AG04449 (cell line): ENCODE measurements around the gene LTB4R2.

Experiments
- CTCF ChIA-PET: fragments of 350-600 bp; formaldehyde crosslinking; extraction: SDS; loops from one replicate; lab custom pipeline; 2021; ENCODE audit warnings: antibody characterized with exemption; lab: Yijun Ruan, JAX
- POLR2A ChIA-PET: fragments of 400-600, 350-600 bp; formaldehyde crosslinking; extraction: SDS; loops from one replicate; lab custom pipeline; 2020; ENCODE audit warnings: antibody characterized with exemption, inconsistent platforms; lab: Yijun Ruan, JAX
- DNase-seq: peaks from one replicate; pipeline ENCODE4 v3.0.0-alpha.2; 2010; ENCODE audit warnings: low read depth, low spot score
- H3K4me3 ChIP-seq: 2 replicates; pipeline ENCODE4 v1.5.1; 2011; ENCODE audit warnings: low read depth, mild to moderate bottlenecking, control low read depth, low read length
- TF ChIP-seq, protein P1 (sequence below): IDR thresholded peaks from one replicate; pipeline ENCODE4 v1.5.1; 2011; ENCODE audit warnings: mild to moderate bottlenecking, moderate library complexity, low read length, control low read depth, inconsistent platforms; ENCODE audit not compliant: insufficient read depth; ENCODE audit errors: missing control alignments

The LTB4R2 gene

DNA sequence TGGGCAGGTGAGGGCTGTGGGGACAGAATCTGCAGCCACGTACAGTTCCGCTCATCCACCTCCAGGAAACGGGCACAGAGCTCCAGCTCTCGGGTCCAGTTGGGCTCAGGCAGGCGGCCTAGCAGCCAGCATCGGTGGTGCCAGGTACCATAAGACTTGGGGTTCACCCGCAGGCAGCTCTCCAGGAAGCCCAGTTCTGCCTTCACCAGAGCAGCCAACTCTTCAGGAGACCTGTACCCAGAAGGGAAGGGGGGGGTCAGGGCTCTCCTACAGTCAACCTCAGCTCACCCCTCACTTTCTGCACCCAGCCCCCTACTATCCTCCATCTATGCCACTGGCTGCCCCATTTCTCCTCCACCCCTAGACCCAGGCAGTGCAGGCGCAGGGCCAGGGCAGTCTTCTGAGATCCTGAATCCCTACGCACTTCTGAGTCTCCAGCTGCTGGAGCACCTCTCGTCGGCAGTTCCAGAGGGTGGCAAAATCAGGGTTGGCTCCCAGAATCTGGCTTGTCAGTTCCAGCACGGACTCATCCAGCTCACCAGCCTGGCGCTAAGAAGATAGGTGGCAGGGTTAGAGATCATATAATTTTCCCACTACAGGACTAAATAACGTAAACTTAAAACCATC, 39.9 kb upstream of the LTB4R2 start:
- POLR2A ChIA-PET: interaction anchor here (1.5 to 2.2 kb wide), 4 partner anchors 28 to 81 kb away, joined by 4 to 27 read pairs (median 6); partner anchors contain the start of genes CHMP4A, IPO4 and TINF2
- CTCF ChIA-PET: interaction anchor here (1.0 to 6.1 kb wide), 10 partner anchors 10 to 113 kb away, joined by 3 to 57 read pairs (median 14); partner anchors contain the start of genes CHMP4A, CIDEB, DHRS1 and MDP1
- DNase-seq: no peak
- H3K4me3 ChIP-seq: no peak overlapping the region
- TF ChIP-seq, protein P1, sequence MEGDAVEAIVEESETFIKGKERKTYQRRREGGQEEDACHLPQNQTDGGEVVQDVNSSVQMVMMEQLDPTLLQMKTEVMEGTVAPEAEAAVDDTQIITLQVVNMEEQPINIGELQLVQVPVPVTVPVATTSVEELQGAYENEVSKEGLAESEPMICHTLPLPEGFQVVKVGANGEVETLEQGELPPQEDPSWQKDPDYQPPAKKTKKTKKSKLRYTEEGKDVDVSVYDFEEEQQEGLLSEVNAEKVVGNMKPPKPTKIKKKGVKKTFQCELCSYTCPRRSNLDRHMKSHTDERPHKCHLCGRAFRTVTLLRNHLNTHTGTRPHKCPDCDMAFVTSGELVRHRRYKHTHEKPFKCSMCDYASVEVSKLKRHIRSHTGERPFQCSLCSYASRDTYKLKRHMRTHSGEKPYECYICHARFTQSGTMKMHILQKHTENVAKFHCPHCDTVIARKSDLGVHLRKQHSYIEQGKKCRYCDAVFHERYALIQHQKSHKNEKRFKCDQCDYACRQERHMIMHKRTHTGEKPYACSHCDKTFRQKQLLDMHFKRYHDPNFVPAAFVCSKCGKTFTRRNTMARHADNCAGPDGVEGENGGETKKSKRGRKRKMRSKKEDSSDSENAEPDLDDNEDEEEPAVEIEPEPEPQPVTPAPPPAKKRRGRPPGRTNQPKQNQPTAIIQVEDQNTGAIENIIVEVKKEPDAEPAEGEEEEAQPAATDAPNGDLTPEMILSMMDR: no peak

DNA sequence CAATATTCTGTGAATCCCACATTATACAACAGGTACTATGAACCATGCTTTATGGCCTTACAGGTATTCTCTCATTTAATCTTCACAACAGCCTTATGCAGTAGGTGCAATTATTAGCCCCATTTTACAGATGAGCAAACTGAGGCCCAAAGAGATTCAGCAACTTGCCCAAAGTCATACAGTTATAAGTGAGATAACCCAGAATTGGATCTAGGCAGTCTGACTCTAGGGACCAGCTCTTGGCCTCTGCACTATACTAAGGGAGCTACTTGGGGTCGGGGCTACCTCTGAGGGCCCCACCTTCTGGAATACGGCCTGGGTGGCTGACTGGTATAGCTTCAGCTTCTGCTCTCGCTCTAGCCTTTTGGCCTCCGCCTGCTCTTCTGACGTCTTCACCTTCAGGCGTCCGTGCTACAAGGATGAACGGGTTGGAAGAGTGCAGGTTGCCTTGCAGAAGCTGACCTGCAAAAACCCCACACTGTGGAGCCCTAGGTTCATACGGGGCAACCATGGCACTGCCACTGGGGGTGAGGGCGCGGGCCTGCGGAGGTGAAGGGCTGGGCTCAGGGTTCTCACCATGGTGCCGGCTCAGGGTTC, 39.3 kb upstream of the LTB4R2 start:
- POLR2A ChIA-PET: interaction anchor here (0.9 to 2.2 kb wide), 10 partner anchors 9 to 82 kb away, joined by 3 to 27 read pairs (median 4); partner anchors contain the start of genes CHMP4A, CIDEB, DHRS1 and IPO4
- H3K4me3 ChIP-seq: peak overlapping the region; percentile 98
- no peak for DNase-seq
- TF ChIP-seq, protein P1: no peak
- CTCF ChIA-PET: interaction anchor here (0.6 to 6.1 kb wide), 15 partner anchors 11 to 157 kb away, joined by 3 to 57 read pairs (median 6); partner anchors contain the start of genes CHMP4A, CIDEB, DHRS1 and MDP1

DNA sequence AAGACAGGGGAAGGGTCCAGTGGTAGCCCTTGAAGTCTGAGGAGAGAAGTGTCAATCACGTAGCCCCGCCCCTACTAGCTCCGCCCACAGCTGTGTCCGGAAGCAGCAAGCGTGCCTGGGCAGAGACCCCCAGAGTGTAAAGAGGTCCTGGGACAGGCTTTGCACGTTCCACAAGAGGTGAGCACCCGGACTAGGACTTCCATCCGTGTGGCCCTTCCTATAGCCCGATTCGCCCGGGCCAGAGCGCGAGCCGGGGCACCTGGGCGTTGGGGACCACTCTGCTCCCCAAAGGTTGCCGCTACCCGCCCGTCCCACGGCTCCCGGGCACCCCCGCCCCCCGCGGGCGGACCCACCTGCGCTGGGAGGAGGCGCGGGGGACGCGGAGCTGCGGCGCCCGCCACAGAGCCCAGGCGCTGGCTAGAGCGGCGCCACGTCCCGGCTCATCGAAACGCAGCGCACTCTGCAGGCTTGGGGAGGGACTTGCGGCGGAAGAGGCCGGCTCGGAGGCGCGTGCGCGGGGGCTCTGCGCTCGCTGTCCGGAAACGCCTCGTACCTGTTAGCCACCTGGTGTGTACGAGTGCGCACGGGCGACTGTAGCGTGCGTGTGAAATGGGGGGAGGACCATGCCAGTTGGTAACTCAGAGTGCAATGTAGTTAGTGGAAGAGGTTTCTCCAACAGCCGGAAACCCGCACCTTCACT, 38.7 kb upstream of the LTB4R2 start, which contains the start of gene RABGGTA:
Gene RABGGTA (minus strand): TSS at position 464 of the 700 bp plus-strand sequence. CDS start 482 bp downstream, outside the sequence.
- peak within 1 kb of the TSS; percentile 98 for H3K4me3 ChIP-seq
- ChIA-PET POLR2A (interaction anchor here (0.9 to 2.2 kb wide), 10 partner anchors 9 to 83 kb away, joined by 3 to 27 read pairs (median 4); partner anchors contain the start of genes CHMP4A, CIDEB, DHRS1 and IPO4), CTCF (interaction anchor here (0.6 to 6.1 kb wide), 22 partner anchors 10 to 166 kb away, joined by 3 to 57 read pairs (median 6); partner anchors contain the start of genes CHMP4A, CIDEB, DHRS1 and IRF9)
- DNase-seq: no peak
- TF ChIP-seq, protein P1: peak; percentile 97

DNA sequence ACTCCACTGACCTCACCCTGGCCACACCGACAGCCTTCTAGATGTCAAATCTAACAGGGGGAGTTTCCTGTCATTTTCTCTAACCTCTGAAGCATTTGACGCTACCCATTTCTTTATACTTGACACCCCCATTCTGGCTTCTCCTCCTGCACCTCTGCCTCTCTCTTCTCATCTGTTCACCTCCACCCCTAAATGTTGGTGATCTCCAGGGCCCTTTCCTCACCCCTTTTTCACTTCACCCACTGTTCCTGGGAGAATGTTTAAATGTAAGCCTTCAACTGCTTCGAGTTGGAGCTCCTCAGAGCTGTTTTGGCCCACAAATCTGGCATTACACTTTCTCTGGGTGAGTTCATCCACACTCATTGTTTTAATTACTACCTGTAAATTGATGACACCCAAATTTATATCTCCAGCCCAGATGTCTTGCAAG, 38.1 kb upstream of the LTB4R2 start:
- TF ChIP-seq, protein P1: no peak
- H3K4me3 ChIP-seq: peak overlapping the region; percentile 98
- CTCF ChIA-PET: interaction anchor here (0.7 to 6.1 kb wide), 17 partner anchors 9 to 165 kb away, joined by 3 to 57 read pairs (median 6); partner anchors contain the start of genes DHRS1, IRF9, MDP1 and NOP9
- POLR2A ChIA-PET: interaction anchor here (0.9 to 2.2 kb wide), 8 partner anchors 8 to 83 kb away, joined by 4 to 27 read pairs (median 4); partner anchors contain the start of genes CHMP4A, CIDEB, DHRS1 and IPO4
- DNase-seq: no peak

DNA sequence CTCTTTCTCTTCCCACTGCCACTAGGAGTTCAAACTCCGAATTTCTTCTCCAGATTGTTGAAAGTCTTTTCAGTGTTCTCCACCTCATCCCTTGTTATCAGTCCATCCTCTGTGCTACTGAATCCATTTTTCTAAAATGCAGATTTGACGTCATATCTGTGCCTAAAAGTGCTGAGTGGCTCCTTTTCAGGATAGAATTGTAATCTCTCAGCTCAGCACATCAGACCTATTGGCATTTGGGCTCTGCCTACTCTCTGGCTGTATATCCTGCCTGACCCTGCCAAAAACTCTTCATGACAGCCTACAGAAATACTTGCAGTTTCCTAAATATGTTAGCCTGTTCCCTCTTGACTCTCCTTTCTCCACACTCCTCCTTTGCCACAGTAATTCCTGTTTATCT, 37.5 kb upstream of the LTB4R2 start:
- TF ChIP-seq, protein P1: no peak
- H3K4me3 ChIP-seq: no peak overlapping the region
- no peak for DNase-seq
- POLR2A ChIA-PET: no interaction called here
- CTCF ChIA-PET: interaction anchor here (0.9 to 6.1 kb wide), 12 partner anchors 9 to 164 kb away, joined by 3 to 57 read pairs (median 6); partner anchors contain the start of genes DHRS1, IRF9, NOP9 and TGM1
